ENCODE results near the gene PTPRM.

DNA sequence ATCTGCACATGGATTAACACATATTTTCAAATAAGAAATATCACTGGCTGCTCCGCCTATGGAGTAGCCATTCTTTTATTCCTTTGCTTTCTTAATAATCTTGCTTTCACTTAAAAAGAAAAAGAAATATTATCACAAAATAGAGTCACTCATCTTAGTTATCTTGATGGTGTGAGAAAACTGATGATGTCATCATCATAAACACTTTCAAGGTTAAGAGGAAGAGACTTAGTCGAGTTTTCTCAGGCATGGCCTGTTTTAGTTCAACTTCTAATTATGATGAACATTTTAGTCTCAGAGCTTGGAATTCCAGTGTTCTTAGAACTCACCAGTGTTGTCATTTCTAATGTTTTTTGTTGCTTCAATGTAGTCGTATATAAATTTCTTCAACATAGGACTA, 506.1 kb downstream of the PTPRM start:
- TF ChIP-seq POLR2AphosphoS5 (IDR thresholded peaks at IDR 0.05; ENCODE audit: insufficient read depth, low read depth, low read length), result no peak
- TF ChIP-seq MYC (IDR thresholded peaks at IDR 0.05; ENCODE audit: low read depth, low read length), result no peak
- no peak for TF ChIP-seq EZH2 (IDR thresholded peaks at IDR 0.05; ENCODE audit: borderline replicate concordance, low read depth, low read length, severe bottlenecking)
- TF ChIP-seq, protein P1, sequence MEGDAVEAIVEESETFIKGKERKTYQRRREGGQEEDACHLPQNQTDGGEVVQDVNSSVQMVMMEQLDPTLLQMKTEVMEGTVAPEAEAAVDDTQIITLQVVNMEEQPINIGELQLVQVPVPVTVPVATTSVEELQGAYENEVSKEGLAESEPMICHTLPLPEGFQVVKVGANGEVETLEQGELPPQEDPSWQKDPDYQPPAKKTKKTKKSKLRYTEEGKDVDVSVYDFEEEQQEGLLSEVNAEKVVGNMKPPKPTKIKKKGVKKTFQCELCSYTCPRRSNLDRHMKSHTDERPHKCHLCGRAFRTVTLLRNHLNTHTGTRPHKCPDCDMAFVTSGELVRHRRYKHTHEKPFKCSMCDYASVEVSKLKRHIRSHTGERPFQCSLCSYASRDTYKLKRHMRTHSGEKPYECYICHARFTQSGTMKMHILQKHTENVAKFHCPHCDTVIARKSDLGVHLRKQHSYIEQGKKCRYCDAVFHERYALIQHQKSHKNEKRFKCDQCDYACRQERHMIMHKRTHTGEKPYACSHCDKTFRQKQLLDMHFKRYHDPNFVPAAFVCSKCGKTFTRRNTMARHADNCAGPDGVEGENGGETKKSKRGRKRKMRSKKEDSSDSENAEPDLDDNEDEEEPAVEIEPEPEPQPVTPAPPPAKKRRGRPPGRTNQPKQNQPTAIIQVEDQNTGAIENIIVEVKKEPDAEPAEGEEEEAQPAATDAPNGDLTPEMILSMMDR (IDR thresholded peaks at IDR 0.05; ENCODE audit: extremely low read depth in 1 of 2, insufficient read depth in 1 of 2, low read depth in 1 of 2, low read length in 2 of 2), result no peak
- TF ChIP-seq, protein P2, sequence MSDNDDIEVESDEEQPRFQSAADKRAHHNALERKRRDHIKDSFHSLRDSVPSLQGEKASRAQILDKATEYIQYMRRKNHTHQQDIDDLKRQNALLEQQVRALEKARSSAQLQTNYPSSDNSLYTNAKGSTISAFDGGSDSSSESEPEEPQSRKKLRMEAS (IDR thresholded peaks at IDR 0.05; ENCODE audit: insufficient read depth, insufficient read length), result no peak
- TF ChIP-seq POLR2A (IDR thresholded peaks at IDR 0.05; ENCODE audit: low read depth, low read length), result no peak
- TF ChIP-seq JUN (IDR thresholded peaks at IDR 0.05; ENCODE audit: borderline replicate concordance, insufficient read depth, insufficient read length, low read depth), result no peak
- TF ChIP-seq GATA2 (IDR thresholded peaks at IDR 0.05; ENCODE audit: insufficient read depth, insufficient read length, low read depth, low read length), result no peak

Data from endothelial cell of umbilical vein (primary cell).